ENCODE measurements around the gene NPR2. TPM values are rescaled to one million over a fixed set of nuclear protein-coding genes. Genes with fewer than 3 reads are reported as not detected.

Gene NPR2
- total RNA-seq, 4 donors from 2014 or later: 5.1 to 9.3 (median 8.1) TPM

DNA sequence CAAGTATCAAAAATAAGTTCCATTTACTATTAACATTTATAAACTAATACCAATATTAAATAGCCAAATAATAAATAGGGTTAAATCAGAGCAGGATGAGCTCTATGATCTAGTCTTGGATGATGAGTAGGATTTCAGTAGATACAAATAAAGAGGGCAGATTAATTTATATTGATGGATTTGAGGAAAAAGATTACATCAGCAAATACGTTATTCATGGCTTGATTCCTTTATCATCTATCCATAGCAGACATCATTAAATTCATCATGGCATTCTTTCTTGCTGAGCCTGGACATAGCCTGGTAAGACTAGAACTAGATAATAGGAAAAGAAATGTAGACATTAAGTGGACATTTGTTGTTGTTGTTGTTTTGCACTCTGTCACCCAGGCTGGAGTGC is 23.9 kb upstream of the NPR2 start:
- H3K36me3 ChIP-seq: no peaks in the 10 kb centered on the region
- intact Hi-C loops (cut with DNase I): no loop called here
- no peaks in the 10 kb centered on the region for H3K9me3 ChIP-seq
- H3K27me3 ChIP-seq: no peaks in the 10 kb centered on the region
- H3K27ac ChIP-seq: no peak overlapping the region
- no peak overlapping the region for H3K4me3 ChIP-seq (replicated peaks in 1 of 3)
- H3K4me1 ChIP-seq: peaks cover 28% of the 10 kb centered on the region in 2 donors
- DNase-seq: no peak
- TF ChIP-seq CTCF (IDR thresholded peaks at IDR 0.05) (no peak), POLR2A (IDR thresholded peaks at IDR 0.05) (no peak)
- WGBS, 2 donors: 93 to 96% methylated on average over 1 of the region's 1 CpG

- Histone ChIP-seq H3K4me1 (peaks cover 18% of the 10 kb centered on the region in 2 donors), H3K9me3 (no peaks in the 10 kb centered on the region), H3K27me3 (no peaks in the 10 kb centered on the region), H3K27ac (no peak overlapping the region), H3K4me3 (replicated peaks in 1 of 3) (no peak overlapping the region), H3K36me3 (no peaks in the 10 kb centered on the region)
- intact Hi-C loops (cut with DNase I): no loop called here
- DNase-seq: no peak
- whole genome bisulfite sequencing, 2 donors: 96 to 97% methylated on average over 1 of the region's 1 CpG
- TF ChIP-seq CTCF (IDR thresholded peaks at IDR 0.05) (no peak), POLR2A (IDR thresholded peaks at IDR 0.05) (no peak)
Measured at GRCh38 chr9:35769763-35770162, 21.6 kb upstream of the NPR2 start.

DNA sequence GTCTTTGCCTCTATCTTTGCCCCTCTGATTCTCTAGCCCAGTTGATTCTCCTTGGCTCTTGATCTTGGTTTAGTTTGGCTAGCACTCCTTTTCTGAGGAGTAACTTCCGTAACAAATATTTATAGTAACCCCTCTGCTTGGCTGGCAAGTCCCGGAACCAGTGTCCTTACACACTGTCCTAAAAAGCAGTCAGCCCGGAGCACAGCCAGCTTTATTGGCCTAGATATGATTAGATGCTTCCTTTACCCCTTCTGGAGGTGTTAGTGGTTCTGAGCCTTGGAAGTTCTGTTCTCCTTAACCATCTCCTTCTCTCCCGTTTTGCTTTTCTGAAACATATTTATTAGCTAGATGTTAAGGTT is 20.3 kb upstream of the NPR2 start:
- H3K9me3 ChIP-seq: no peaks in the 10 kb centered on the region
- WGBS, 2 donors: 17 to 28% methylated on average over 4 of the region's 4 CpGs
- DNase-seq: peak in 1 of 2 donors; percentile 20
- H3K4me1 ChIP-seq: peaks cover 18% of the 10 kb centered on the region in 2 donors
- intact Hi-C loops (cut with DNase I): no loop called here
- peak overlapping the region in 2 of 3 donors; percentile 3 to 27 for H3K27ac ChIP-seq
- no peak for TF ChIP-seq POLR2A (IDR thresholded peaks at IDR 0.05)
- no peak for TF ChIP-seq CTCF (IDR thresholded peaks at IDR 0.05)
- no peak overlapping the region for H3K4me3 ChIP-seq (replicated peaks in 1 of 3)
- no peaks in the 10 kb centered on the region for H3K36me3 ChIP-seq
- H3K27me3 ChIP-seq: no peaks in the 10 kb centered on the region

GRCh38 chr9:35771534-35771933 is 19.9 kb upstream of the NPR2 start:
- 41 to 48% methylated on average over 1 of the region's 1 CpG for WGBS, 2 donors
- intact Hi-C loops (cut with DNase I): no loop called here

DNA sequence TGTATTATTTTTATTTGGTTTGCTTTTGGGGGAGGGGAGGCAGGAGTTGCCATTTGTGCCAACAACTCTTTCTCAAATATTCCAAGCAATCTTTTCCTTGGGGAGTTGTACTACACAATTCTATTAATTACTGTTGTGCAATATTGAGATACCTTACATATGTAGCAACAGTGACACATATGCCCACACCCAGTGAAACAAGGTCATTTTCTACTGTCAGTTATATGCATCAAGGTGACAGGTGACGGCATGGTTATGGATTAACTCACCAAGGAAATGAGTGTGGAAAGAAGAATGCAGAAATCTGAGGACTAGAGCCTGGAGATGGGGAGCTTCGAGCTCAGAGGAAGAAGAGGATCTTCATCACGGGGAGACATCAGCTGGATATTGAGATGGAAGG is 19.4 kb upstream of the NPR2 start:
- Histone ChIP-seq H3K27me3 (no peaks in the 10 kb centered on the region), H3K27ac (peak overlapping the region in 1 of 3 donors; percentile 3), H3K4me1 (peaks cover 18% of the 10 kb centered on the region in 2 donors), H3K4me3 (replicated peaks in 1 of 3) (no peak overlapping the region), H3K9me3 (no peaks in the 10 kb centered on the region), H3K36me3 (no peaks in the 10 kb centered on the region)
- no peak for TF ChIP-seq POLR2A (IDR thresholded peaks at IDR 0.05)
- no peak for TF ChIP-seq CTCF (IDR thresholded peaks at IDR 0.05)
- DNase-seq: no peak
- WGBS, 2 donors: 90 to 91% methylated on average over 3 of the region's 3 CpGs
- intact Hi-C loops (cut with DNase I): no loop called here

More at GRCh38 chr9:35771534-35771933, 19.9 kb upstream of the NPR2 start:
- H3K4me1 ChIP-seq: peaks cover 18% of the 10 kb centered on the region in 2 donors
- H3K27me3 ChIP-seq: no peaks in the 10 kb centered on the region
- H3K4me3 ChIP-seq (replicated peaks in 1 of 3): no peak overlapping the region
- H3K27ac ChIP-seq: peak overlapping the region in 2 of 3 donors; percentile 3 to 27
- no peak for DNase-seq
- no peaks in the 10 kb centered on the region for H3K9me3 ChIP-seq
- H3K36me3 ChIP-seq: no peaks in the 10 kb centered on the region
- TF ChIP-seq CTCF (IDR thresholded peaks at IDR 0.05) (no peak), POLR2A (IDR thresholded peaks at IDR 0.05) (no peak)
